ENCODE measurements around the gene AP2A2.

AP2A2 gene

GRCh38 chr11:1017269-1018005 lies 91.8 kb downstream of the AP2A2 start:
- no peak for DNase-seq

- DNase-seq = no peak
Observed at GRCh38 chr11:1018091-1018490, 92.4 kb downstream of the AP2A2 start.

GRCh38 chr11:1019321-1019910 lies 93.7 kb downstream of the AP2A2 start:
- no peak for DNase-seq

GRCh38 chr11:1020211-1020905 lies 94.7 kb downstream of the AP2A2 start:
- no peak for DNase-seq

GRCh38 chr11:1022411-1022810 lies 96.7 kb downstream of the AP2A2 start:
- DNase-seq = no peak

GRCh38 chr11:1022908-1023810 lies 97.5 kb downstream of the AP2A2 start:
- DNase-seq = no peak

- DNase-seq = no peak
Observed at GRCh38 chr11:1023811-1024596, 98.3 kb downstream of the AP2A2 start.

- no peak for DNase-seq
Observed at GRCh38 chr11:1024597-1025409, 99.1 kb downstream of the AP2A2 start.

GRCh38 chr11:1025410-1026162 lies 99.9 kb downstream of the AP2A2 start:
- DNase-seq = no peak

- no peak for DNase-seq
Observed at GRCh38 chr11:1026163-1026450, 100.4 kb downstream of the AP2A2 start.

GRCh38 chr11:1026641-1027482 lies 101.2 kb downstream of the AP2A2 start:
- no peak for DNase-seq

GRCh38 chr11:1027483-1028290 lies 102.0 kb downstream of the AP2A2 start:
- DNase-seq = no peak

- DNase-seq = no peak
Observed at GRCh38 chr11:1028291-1028540, 102.5 kb downstream of the AP2A2 start.

- no peak for DNase-seq
Observed at GRCh38 chr11:1028616-1029015, 102.9 kb downstream of the AP2A2 start.

- no peak for DNase-seq
Observed at GRCh38 chr11:1029051-1029450, 103.4 kb downstream of the AP2A2 start.

GRCh38 chr11:1029654-1030053 lies 104.0 kb downstream of the AP2A2 start:
- no peak for DNase-seq

GRCh38 chr11:1030086-1030485 lies 104.4 kb downstream of the AP2A2 start:
- no peak for DNase-seq

GRCh38 chr11:1030556-1030955 lies 104.9 kb downstream of the AP2A2 start:
- DNase-seq = no peak
